Calu3 (cell line): ENCODE results near the gene ICAM2. TPM values are rescaled to one million over a fixed set of nuclear protein-coding genes. Genes with fewer than 3 reads are reported as not detected.

Experiments
- BruUV-seq: library from RNA; stranded (reverse); fragments of 400-500 nt; replicated peaks from 2 replicates; lab custom pipeline; 2021; lab: Mats Ljungman, UMichigan
- CTCF ChIA-PET: fragments of 300-600 bp; sonication (Branson Sonifier 250); formaldehyde crosslinking; loops from one replicate; lab custom pipeline; 2022; ENCODE audit warnings: antibody characterized with exemption; lab: Charles Lee
- DNase-seq: peaks from one replicate; pipeline ENCODE4 v3.0.0; 2022
- H3K27ac Mint-ChIP-seq: one replicate; pipeline ENCODE4 v1.8.0; 2022; ENCODE audit warnings: mixed read lengths; ENCODE audit not compliant: unreplicated experiment
- H3K27me3 Mint-ChIP-seq: one replicate; pipeline ENCODE4 v1.8.0; 2022; ENCODE audit warnings: mixed read lengths; ENCODE audit not compliant: unreplicated experiment
- H3K36me3 Mint-ChIP-seq: one replicate; pipeline ENCODE4 v1.8.0; 2022; ENCODE audit warnings: mild to moderate bottlenecking, moderate library complexity, mixed read lengths; ENCODE audit not compliant: insufficient read depth, unreplicated experiment
- H3K4me1 Mint-ChIP-seq: one replicate; pipeline ENCODE4 v1.8.0; 2022; ENCODE audit warnings: mild to moderate bottlenecking, low read depth, mixed read lengths; ENCODE audit not compliant: unreplicated experiment
- H3K4me3 Mint-ChIP-seq: one replicate; pipeline ENCODE4 v1.8.0; 2022; ENCODE audit warnings: mild to moderate bottlenecking, low read depth, moderate library complexity, mixed read lengths; ENCODE audit not compliant: unreplicated experiment
- H3K9me3 Mint-ChIP-seq: one replicate; pipeline ENCODE4 v1.8.0; 2022; ENCODE audit warnings: low read depth, mixed read lengths; ENCODE audit not compliant: unreplicated experiment
- CTCF ChIP-seq: fragments of 200-600 bp; IDR thresholded peaks from one replicate; pipeline ENCODE4 v1.8.0; 2022; ENCODE audit warnings: antibody characterized with exemption; ENCODE audit not compliant: unreplicated experiment
- intact Hi-C: fragments of 100-400 bp; cut with micrococcal nuclease; formaldehyde crosslinking; loops from one replicate; pipeline ENCODE4 v1.10.0; 2022; ENCODE audit not compliant: unreplicated experiment
- total RNA-seq: library from RNA; stranded (reverse); gene quantifications from 2 replicates; pipeline ENCODE4 v1.2.3, GENCODE V29; 2022

Gene ICAM2
- total RNA-seq, 1 experiment from 2014 or later, result 4.4 TPM

GRCh38 chr17:63972796-63973195 is 47.6 kb downstream of the ICAM2 start, which contains the start of gene SCN4A:
SCN4A (minus strand) TSS chr17:63972918; CDS start chr17:63972841, 77 bp downstream.
- BruUV-seq, result no TSS peak
- peaks cover 20% of the 10 kb centered on the region for H3K4me1 Mint-ChIP-seq
- no peak for TF ChIP-seq CTCF

GRCh38 chr17:63969278-63969677 is 51.2 kb downstream of the ICAM2 start:
- Mint-ChIP-seq H3K4me1 (peaks cover 10% of the 10 kb centered on the region), H3K27ac (no peak overlapping the region), H3K36me3 (no peaks in the 10 kb centered on the region), H3K27me3 (peaks cover 12% of the 10 kb centered on the region), H3K9me3 (no peaks in the 10 kb centered on the region), H3K4me3 (no peak overlapping the region)
- CTCF ChIA-PET, result no interaction called here
- no peak for DNase-seq
- intact Hi-C loops, result no loop called here
- no TSS peak for BruUV-seq
- no peak for TF ChIP-seq CTCF

More at GRCh38 chr17:63972796-63973195, 47.6 kb downstream of the ICAM2 start, which contains the start of gene SCN4A:
- DNase-seq, result no peak
- CTCF ChIA-PET, result no interaction called here
- Mint-ChIP-seq H3K4me3 (no peak within 1 kb of the TSS), H3K9me3 (no peaks in the 10 kb centered on the region), H3K36me3 (no peaks in the 10 kb centered on the region), H3K27ac (no peak within 1 kb of the TSS), H3K27me3 (no peaks in the 10 kb centered on the region)
- intact Hi-C loops, result no loop called here

GRCh38 chr17:63967953-63968352 is 52.5 kb downstream of the ICAM2 start:
- DNase-seq, result no peak
- Mint-ChIP-seq H3K27ac (no peak overlapping the region), H3K36me3 (no peaks in the 10 kb centered on the region), H3K4me3 (no peak overlapping the region), H3K4me1 (no peaks in the 10 kb centered on the region), H3K27me3 (peaks cover 19% of the 10 kb centered on the region), H3K9me3 (no peaks in the 10 kb centered on the region)
- CTCF ChIA-PET, result interaction anchor here (0.6 kb wide), 1 partner anchor 805 kb away, joined by 3 read pairs; no protein-coding TSS in a partner anchor
- intact Hi-C loops, result no loop called here
- TF ChIP-seq CTCF, result no peak
- BruUV-seq, result no TSS peak

GRCh38 chr17:63966646-63967264 is 53.7 kb downstream of the ICAM2 start:
- no peak overlapping the region for H3K4me3 Mint-ChIP-seq
- no TSS peak for BruUV-seq
- intact Hi-C loops, result no loop called here
- H3K4me1 Mint-ChIP-seq, result no peaks in the 10 kb centered on the region
- DNase-seq, result no peak
- H3K9me3 Mint-ChIP-seq, result no peaks in the 10 kb centered on the region
- H3K27me3 Mint-ChIP-seq, result peaks cover 26% of the 10 kb centered on the region
- no peak for TF ChIP-seq CTCF
- CTCF ChIA-PET, result no interaction called here
- H3K36me3 Mint-ChIP-seq, result no peaks in the 10 kb centered on the region
- no peak overlapping the region for H3K27ac Mint-ChIP-seq
